ENCODE results near the gene RALGPS1.

Gene RALGPS1

DNA sequence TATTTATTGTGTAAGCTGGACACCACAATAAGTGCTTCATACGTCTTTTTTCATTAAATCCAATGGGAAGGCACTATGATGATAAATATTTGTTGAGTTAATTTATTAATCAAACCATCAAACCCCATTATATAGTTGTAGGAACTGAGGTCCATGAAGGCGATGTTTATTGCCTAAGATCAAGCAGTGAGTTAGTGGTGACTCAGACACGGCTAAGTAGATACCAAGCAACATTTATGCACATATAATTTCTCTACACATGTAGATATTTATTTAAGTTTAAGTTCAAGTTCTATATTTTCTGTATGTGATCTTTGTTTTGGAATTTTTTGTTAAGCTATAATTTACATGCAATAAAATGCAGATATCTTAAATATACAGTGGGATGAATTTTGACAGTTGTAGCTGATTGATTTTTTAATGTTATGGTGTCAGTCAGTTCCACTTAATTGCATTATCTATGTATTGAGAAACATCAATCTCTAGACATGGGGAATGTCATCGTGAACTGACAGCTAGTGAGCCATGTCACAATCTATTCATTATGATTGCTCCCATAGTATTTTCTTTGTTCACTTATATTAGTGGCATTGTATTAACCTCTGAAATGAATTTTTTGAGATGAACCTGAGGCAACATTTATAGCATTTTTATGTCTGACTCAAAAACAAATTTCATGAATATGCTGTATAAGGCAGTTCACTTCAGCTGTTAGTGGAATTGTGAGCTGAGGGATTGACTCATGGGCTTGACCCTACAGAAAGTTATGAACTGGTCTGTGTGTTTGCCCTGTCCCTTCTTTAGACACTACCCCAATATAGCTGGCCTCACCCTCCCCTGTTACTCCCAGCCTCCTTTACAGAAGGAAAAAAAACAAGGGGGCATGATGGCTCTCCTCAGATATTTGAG lies 338.1 kb downstream of the RALGPS1 start:
- no peak for DNase-seq (ENCODE audit: extremely low read depth, low read depth)
- TF ChIP-seq, protein P1, sequence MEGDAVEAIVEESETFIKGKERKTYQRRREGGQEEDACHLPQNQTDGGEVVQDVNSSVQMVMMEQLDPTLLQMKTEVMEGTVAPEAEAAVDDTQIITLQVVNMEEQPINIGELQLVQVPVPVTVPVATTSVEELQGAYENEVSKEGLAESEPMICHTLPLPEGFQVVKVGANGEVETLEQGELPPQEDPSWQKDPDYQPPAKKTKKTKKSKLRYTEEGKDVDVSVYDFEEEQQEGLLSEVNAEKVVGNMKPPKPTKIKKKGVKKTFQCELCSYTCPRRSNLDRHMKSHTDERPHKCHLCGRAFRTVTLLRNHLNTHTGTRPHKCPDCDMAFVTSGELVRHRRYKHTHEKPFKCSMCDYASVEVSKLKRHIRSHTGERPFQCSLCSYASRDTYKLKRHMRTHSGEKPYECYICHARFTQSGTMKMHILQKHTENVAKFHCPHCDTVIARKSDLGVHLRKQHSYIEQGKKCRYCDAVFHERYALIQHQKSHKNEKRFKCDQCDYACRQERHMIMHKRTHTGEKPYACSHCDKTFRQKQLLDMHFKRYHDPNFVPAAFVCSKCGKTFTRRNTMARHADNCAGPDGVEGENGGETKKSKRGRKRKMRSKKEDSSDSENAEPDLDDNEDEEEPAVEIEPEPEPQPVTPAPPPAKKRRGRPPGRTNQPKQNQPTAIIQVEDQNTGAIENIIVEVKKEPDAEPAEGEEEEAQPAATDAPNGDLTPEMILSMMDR (IDR thresholded peaks at IDR 0.05; ENCODE audit: low read depth, low read length, missing control alignments), result no peak
- no peak overlapping the region for H3K4me3 ChIP-seq (replicated peaks; ENCODE audit: low read depth, low read length)

DNA sequence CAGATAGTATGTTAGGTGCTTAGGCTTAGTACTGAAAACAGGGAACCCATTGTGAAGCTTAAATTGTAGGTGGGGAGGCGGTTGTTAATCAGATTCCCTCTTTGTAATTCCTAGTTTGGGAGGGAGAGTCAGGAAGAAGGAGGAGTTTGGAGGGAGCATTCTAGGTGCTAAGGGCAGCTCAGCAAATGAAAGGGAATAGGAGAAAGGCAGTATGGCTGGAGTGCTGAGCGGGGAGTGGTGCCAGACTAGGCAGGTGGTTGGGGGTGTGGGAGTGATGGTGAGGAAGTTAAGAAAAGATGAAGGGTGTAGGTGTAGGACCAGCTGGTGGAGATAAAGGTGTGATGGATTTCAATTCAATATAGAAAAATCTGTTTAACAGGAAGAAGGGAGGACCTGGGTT lies 338.9 kb downstream of the RALGPS1 start:
- no peak overlapping the region for H3K4me3 ChIP-seq (replicated peaks; ENCODE audit: low read depth, low read length)
- TF ChIP-seq, protein P1 (IDR thresholded peaks at IDR 0.05; ENCODE audit: low read depth, low read length, missing control alignments), result no peak
- DNase-seq (ENCODE audit: extremely low read depth, low read depth), result no peak

DNA sequence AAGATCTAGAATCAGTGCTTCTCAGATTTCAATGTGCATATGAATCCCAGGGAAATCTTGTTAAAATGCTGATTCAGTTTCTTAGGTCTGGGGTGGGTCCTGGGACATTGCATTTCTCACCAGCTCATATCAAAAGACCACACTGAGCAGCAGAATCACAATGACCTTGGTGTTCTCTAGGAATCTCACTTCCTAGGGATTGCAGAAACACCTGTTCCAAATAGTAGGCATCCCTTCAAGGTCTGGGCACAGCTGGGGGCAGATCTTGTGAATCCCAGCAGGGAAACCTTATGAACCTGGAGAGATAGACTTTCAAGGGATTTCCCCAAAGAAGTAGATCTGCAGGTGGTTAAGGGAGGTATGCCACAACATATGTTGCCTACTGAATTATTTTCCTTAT lies 341.1 kb downstream of the RALGPS1 start:
- no peak for DNase-seq (ENCODE audit: extremely low read depth, low read depth)
- no peak overlapping the region for H3K4me3 ChIP-seq (replicated peaks; ENCODE audit: low read depth, low read length)
- TF ChIP-seq, protein P1 (IDR thresholded peaks at IDR 0.05; ENCODE audit: low read depth, low read length, missing control alignments), result no peak

DNA sequence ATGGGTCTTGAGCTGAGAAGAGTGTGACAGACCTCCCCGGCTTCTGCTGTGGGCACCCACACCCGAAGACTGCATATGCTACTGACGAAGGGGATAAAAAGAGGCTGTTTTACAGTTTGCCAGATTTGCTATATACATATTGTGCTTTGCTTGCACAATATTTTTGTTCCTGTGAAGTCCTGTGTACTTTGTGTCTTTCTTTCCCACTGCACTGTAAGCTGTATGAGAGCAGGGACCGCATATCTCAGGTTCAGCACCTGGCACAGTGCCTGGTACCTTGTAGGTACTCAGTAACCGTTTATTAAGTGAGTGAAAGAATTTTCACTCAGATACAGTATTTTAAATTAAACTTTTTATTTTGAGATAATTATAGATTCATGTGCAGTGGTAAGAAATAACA lies 341.7 kb downstream of the RALGPS1 start:
- DNase-seq (ENCODE audit: extremely low read depth, low read depth), result no peak
- H3K4me3 ChIP-seq (replicated peaks; ENCODE audit: low read depth, low read length), result no peak overlapping the region
- TF ChIP-seq, protein P1 (IDR thresholded peaks at IDR 0.05; ENCODE audit: low read depth, low read length, missing control alignments), result no peak

DNA sequence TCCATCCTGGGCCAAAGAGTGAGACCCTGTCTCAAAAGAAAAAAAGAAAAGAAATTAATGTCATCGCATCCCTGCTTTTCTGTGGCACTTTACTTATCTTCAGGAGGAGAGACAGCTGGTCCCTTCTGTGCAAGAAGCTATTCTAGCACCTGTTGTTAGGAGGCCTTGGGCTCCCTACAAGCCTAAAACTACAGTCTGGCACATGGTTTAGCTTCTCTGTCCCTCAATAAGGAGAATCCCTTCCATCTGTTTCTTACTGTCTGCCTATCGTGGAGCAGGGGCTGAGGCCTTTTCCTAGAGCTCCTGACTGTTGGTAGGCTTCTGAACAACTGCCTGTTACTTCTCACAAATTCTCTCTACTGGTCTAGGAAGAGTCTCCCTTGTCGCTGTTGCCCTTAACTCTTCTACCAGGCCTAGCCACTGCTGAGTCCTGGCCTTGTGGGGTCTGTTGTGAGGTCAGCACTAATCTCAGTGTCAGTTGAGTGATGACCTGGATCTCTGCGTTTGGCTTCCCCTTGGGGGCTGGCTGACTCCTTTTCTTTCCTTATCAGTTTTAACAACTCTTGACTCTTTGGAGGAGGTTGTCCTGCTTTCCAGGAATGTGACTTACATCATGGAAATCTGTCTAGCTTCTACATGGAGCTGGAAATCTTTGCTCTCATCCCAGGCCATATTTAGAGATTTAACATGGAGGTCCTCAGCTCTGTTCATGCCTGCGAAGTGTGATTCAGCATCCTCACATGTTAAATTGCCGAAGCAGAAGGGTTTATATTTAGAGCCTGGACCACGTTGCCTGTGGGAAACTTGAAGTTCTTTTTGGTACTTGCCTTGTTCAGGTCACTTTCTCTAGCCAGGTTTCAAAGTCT lies 344.3 kb downstream of the RALGPS1 start:
- no peak for DNase-seq (ENCODE audit: extremely low read depth, low read depth)
- TF ChIP-seq, protein P1 (IDR thresholded peaks at IDR 0.05; ENCODE audit: low read depth, low read length, missing control alignments), result no peak

DNA sequence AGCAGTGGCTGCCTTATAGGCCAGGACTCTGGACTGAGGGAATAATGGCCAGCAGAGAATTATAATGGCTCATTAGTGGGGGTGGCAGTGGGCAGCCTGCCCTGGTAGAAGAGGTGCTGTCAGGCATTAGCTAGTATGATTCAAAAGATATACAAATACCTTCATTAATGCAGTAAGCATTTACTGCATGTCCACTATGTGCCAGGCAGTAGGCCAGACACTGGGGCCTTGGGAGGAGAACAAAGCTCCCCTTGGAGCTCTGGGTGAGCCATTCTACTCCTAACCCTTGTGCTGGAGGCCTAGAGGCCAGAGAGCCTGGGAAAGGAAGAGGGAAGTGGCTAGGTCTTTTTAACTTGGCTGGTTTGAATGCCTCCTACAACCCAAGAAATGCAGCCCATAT lies 348.0 kb downstream of the RALGPS1 start:
- no peak for DNase-seq (ENCODE audit: extremely low read depth, low read depth)
- TF ChIP-seq, protein P1 (IDR thresholded peaks at IDR 0.05; ENCODE audit: low read depth, low read length, missing control alignments), result no peak
- H3K4me3 ChIP-seq (replicated peaks; ENCODE audit: low read depth, low read length), result no peak overlapping the region

More for the DNA sequence above, 344.3 kb downstream of the RALGPS1 start:
- H3K4me3 ChIP-seq (replicated peaks; ENCODE audit: low read depth, low read length), result no peak overlapping the region
